Jurkat, Clone E6-1 (cell line): ENCODE measurements around the gene GPHB5.
A peak's percentile ranks its signal among the peaks of the same experiment; 100 is the strongest.
"Not testable (repeated sequence)": the region's sequence is repeated elsewhere in the genome, so short reads cannot be mapped to it uniquely, and the experiment has no call there.

ENCODE experiments used
- DNase-seq: peaks from one replicate; pipeline ENCODE4 v3.0.0-alpha.2; 2011; ENCODE audit warnings: low read depth, low spot score
- H3K4me3 ChIP-seq: 2 replicates; pipeline ENCODE4 v1.5.1; 2011; ENCODE audit warnings: mild to moderate bottlenecking, low read length, control low read depth, moderate library complexity

GPHB5 gene

GRCh38 chr14:63297372-63298063, 21.2 kb downstream of the GPHB5 start:
- H3K4me3 ChIP-seq: no peak overlapping the region
- no peak for DNase-seq

DNA sequence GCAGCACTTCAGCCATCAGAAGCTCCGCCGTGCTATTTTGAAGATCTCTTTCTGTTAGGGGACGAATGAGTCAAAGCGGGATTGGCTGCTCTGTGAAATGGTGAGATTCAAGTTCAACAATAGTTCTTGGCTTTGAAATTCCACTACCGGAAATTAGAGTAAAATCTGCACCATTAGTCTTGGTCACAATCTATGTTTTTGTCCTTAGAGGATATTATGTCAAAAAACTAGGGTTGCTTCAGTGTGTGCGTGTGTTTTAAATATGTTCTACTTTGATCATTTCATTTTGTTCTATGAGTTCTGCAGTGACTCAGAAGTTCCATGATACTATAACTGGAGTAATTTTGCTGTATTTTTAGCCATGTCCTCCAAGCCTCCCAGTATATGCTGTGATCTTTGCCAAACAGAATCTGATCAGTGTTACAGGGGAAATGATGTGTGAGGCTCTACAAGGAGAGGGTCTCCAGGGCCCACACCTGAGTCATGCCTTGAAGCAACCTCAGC, 22.6 kb downstream of the GPHB5 start:
- no peak overlapping the region for H3K4me3 ChIP-seq
- no peak for DNase-seq

GRCh38 chr14:63295231-63295685, 23.5 kb downstream of the GPHB5 start:
- no peak for DNase-seq
- no peak overlapping the region for H3K4me3 ChIP-seq

DNA sequence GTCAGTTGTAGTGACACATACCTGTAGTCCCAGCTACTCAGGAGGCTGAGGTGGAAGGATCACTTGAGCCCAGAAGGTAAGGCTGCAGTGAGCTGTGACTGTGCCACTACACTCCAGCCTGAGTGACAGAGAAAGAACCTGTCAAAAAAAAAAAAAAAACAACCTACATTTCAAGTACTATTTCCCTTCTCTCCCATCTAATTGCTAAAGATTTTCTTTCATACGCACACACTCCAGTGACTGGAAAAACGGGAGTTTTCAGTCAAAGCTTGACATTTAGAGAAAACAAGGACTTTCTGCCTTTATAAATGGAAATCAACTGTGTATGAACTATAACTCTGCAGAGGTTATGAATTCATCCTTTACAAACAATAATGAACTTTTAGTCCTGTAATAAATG, 25.9 kb downstream of the GPHB5 start:
- no peak overlapping the region for H3K4me3 ChIP-seq
- no peak for DNase-seq

GRCh38 chr14:63290741-63291430, 27.8 kb downstream of the GPHB5 start:
- no peak overlapping the region for H3K4me3 ChIP-seq
- DNase-seq: no peak

GRCh38 chr14:63288853-63289252, 29.9 kb downstream of the GPHB5 start:
- H3K4me3 ChIP-seq: no peak overlapping the region
- no peak for DNase-seq

DNA sequence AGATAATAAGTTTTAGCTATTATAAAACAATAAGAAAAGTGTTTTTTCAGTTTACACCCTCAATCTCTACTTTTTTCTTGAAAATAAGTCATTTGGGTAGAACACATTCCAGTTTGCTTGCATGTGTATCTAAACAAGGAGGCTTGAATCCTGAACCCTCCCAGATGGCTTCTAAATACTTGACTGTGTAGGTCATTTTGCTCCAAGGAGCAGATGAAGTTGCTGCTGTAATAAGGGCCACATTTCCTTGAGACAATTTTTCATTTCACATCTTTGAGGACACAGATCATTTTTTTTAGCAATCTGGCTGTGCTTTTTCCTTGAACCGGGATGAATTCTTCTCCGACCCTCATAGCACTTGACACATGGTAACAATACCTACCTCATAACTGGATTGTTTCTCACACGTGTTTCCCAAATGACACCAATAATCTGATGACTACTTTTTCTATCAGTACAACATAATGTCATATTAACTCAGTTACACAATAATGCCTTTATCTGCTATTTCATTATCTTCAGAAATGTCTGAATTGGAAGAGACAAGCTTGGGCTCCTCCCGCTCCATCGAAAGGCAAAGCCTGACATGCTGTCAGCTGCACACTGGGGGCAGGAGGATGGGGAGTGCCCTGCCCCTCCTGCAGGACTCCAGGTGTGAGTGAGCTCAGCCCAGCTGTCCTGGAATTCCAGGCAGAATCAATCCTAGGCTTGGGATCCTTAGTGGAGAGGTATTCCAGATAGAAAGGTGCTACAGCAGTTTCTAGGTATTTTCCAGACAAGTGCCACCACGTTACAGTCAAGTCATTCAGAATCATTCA, 30.9 kb downstream of the GPHB5 start:
- no peak overlapping the region for H3K4me3 ChIP-seq
- DNase-seq: no peak

DNA sequence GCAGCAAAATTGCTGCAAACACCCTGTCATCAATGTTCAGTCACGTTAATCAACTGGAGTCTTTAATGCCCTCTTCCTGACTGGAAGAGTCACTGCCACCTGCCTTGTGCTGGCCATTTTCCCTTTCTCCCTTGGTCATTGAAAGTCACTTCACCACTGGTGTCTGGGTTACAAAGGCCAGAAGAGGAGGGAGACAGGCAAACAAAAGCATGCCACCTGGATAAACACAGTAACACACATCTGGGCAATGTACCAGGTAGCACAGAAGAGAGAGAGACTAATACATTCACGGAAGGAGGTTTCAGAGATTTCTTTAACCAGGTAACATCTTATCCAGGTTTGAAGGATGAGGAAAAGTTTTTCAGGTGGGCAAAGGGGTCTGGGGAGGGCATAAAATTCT, 32.7 kb downstream of the GPHB5 start:
- H3K4me3 ChIP-seq: no peak overlapping the region
- DNase-seq: no peak

GRCh38 chr14:63283884-63284248, 34.9 kb downstream of the GPHB5 start:
- no peak overlapping the region for H3K4me3 ChIP-seq

DNA sequence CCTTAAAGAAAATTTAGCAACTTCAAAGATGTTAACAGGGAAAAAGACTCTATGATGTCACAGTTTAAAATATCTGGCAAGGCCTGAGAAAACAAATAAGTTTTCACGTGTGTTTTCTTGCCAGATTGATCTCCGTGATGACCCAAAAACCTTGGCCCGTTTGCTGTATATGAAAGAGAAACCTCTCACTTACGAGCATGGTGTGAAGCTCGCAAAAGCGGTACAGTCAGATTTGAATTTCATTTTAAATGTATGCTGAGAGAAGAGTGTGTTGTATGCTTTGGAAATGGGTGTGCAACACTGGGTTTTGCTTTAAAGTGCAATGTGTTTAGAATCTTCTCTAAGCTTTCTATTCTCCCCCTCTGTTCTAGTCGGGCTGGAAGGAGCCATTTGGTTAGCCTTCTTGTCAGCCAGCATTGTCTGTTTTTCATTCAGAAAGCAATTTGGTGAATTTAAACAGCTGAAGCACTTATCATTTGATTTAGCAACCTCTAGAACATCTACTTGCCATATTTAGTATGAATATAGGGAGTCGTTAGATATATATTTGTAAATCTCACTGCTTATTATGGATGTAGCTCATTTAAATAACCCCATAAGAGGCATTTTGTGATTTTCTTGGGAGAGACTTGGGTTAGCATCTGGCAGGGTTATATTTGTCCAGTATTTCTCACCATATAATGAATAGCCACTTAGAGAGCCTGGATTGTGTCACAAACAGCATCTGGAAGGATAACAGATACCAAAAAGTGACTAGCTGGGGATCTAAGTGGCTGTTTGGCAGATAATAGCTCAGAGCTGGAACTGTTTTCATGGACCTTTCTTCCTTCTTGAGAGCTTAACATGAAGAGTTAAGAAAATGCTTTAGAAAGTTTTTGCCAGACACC, 35.5 kb downstream of the GPHB5 start:
- no peak overlapping the region for H3K4me3 ChIP-seq
- DNase-seq: no peak

More at GRCh38 chr14:63283884-63284248, 34.9 kb downstream of the GPHB5 start:
- no peak for DNase-seq

DNA sequence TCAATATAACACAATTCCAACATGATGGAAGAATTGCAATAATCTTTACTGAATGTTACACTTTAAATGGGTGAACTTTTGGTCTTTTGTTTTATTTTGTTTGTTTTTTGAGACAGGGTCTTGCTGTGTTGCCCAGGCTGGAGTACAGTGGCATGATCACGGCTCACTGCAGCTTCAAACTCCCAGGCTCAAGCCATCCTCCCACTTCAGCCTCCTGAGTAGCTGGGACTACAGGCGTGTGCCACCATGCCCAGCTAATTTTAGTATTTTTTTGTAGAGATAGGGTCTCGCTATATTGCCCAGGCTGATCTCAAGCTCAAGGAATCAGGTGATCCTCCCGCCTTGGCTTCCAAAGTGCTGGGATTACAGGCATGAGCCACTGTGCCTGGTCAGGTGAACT, 38.8 kb downstream of the GPHB5 start:
- DNase-seq, H3K4me3 ChIP-seq: not testable (repeated sequence)

DNA sequence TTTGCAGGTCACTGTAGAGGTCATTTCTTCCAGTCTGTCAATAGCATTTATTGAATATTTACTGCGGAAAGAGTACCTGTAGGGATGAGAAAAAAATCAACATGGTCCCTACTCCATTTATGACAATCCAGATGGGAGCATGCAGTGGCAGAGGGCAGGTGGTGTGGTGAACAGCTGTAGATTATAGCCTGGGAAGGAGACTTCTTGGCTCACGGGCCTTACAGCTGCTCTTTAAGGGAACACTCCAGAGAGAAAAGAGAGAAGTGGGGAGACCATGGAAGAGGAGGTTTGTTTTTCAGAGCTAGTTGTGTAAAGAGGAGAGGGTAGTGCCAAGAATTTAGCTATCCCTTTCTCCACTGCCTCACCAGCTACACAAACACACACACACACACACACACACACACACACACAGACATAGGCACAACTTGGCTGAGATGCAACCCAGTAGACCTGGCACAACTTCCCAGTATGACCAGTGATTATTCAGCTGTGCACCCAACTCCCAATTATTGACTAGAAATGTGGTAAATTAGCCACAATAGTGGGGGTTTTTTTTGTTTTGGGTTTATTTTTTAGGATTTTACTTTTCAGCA, 41.0 kb downstream of the GPHB5 start:
- no peak overlapping the region for H3K4me3 ChIP-seq
- DNase-seq: no peak

DNA sequence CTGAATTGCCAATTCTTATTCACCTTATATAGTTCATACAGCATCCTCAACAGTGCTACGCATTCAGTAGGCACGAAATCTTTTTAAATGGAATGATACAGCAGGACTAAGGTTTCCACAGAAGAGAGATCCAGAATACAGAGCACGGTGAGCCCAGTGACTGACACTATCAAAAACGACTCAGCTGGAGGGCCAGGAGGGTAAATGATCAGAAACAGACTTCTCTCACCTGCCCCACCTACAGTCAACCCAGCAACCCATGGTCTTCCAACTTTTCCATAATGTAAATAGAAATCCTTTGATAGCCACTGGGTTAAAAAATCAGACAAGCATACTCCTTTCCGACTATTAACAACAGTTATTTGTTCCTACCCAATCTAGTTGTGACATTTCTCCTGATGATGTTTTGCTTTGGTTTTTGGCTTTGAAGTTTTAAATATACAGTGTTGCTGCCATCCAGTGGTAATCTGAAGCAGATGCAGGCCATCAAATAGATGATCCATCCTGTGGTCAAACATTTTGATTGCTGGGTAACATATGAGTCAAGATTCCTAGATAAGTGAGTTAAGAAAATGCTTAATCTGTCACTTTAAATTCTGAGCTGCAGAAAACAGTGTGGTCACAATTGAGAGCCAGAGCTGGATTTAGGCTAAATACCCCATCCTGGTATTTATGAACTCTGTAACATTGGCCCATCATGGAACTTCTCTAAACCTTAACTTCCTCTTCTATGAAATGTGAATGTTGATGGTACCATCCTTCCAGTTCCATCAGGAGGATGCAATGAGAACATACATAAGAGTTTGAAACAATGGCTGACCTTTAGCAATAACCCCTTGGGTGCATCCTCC, 42.0 kb downstream of the GPHB5 start:
- DNase-seq: peak; percentile 42
- no peak overlapping the region for H3K4me3 ChIP-seq

DNA sequence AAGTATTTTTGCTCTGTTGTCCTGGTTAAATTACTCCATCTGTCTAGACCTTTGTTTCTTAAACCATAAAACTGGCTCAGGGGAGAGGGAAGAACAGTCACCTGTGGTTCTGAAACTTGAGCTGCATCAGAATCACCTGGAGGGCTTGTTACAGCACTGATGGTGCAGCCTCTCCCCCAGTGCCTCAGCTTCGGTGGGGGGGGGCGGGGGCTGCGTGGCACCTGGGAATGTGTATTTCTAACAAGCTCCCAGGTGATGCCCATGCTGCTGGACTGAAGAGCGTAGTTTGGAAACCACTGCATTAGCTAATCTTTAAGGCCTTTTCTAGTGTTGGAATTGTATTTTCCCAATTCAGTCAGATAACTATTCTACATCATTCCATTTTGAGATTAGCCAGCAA, 42.7 kb downstream of the GPHB5 start:
- no peak overlapping the region for H3K4me3 ChIP-seq
- DNase-seq: no peak

- no peak for DNase-seq
- H3K4me3 ChIP-seq: no peak overlapping the region
Observed at GRCh38 chr14:63275611-63276010, 43.1 kb downstream of the GPHB5 start.

- no peak overlapping the region for H3K4me3 ChIP-seq
- DNase-seq: no peak
Observed at GRCh38 chr14:63273717-63274655, 44.7 kb downstream of the GPHB5 start.

DNA sequence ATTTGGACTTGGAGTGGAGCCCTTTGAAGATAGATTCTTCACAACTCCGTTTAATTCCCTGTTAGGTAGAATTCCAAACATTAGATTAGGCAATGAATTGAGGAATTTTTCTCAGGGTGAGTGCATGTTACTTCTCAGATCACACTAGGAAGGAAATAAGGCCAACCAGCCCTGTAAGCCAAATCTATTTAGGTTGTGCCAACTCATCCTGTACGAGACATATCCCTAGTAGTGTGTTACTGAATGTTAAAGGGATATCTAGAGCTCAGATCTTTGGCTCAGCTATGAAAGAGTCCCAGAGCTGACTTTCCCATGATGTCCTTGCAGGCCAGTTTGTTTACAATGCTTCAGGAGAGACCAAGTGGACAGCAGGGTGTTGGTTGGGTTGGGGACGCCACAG, 45.6 kb downstream of the GPHB5 start:
- no peak overlapping the region for H3K4me3 ChIP-seq
- no peak for DNase-seq
